Measurements from ENCODE around the gene MTMR3.
A peak's percentile ranks its signal among the peaks of the same experiment; 100 is the strongest.

Gene MTMR3

GRCh38 chr22:30008401-30008800 lies 125.4 kb downstream of the MTMR3 start:
- no peak overlapping the region for H3K27ac ChIP-seq
- no peaks in the 10 kb centered on the region for H3K9me3 ChIP-seq
- TF ChIP-seq CTCF (IDR thresholded peaks at IDR 0.05), result no peak
- peaks cover 0 to 5% of the 10 kb centered on the region in 2 experiments for H3K4me1 ChIP-seq (ENCODE audit: control insufficient read depth in 1 of 2, insufficient read depth in 1 of 2, low read depth in 1 of 2, low read length in 1 of 2)
- H3K36me3 ChIP-seq, result peaks cover 100% of the 10 kb centered on the region
- H3K27me3 ChIP-seq, result no peaks in the 10 kb centered on the region
- no peak overlapping the region for H3K4me3 ChIP-seq (ENCODE audit: low read depth in 1 of 2, low read length in 1 of 2)

- Histone ChIP-seq H3K27ac (no peak overlapping the region), H3K36me3 (peaks cover 100% of the 10 kb centered on the region)
Observed at GRCh38 chr22:30009478-30009877, 126.5 kb downstream of the MTMR3 start.

GRCh38 chr22:30010789-30011405 lies 127.9 kb downstream of the MTMR3 start:
- no peaks in the 10 kb centered on the region for H3K27me3 ChIP-seq
- H3K27ac ChIP-seq, result no peak overlapping the region
- TF ChIP-seq CTCF (IDR thresholded peaks at IDR 0.05), result no peak
- no peak overlapping the region for H3K4me3 ChIP-seq (ENCODE audit: low read depth in 1 of 2, low read length in 1 of 2)
- no peaks in the 10 kb centered on the region for H3K9me3 ChIP-seq
- peaks cover 100% of the 10 kb centered on the region for H3K36me3 ChIP-seq
- no peaks in the 10 kb centered on the region for H3K4me1 ChIP-seq (ENCODE audit: control insufficient read depth in 1 of 2, insufficient read depth in 1 of 2, low read depth in 1 of 2, low read length in 1 of 2)

More at GRCh38 chr22:30009478-30009877, 126.5 kb downstream of the MTMR3 start:
- Histone ChIP-seq H3K9me3 (no peaks in the 10 kb centered on the region), H3K27me3 (no peaks in the 10 kb centered on the region), H3K4me1 (ENCODE audit: control insufficient read depth in 1 of 2, insufficient read depth in 1 of 2, low read depth in 1 of 2, low read length in 1 of 2) (peaks cover 0 to 5% of the 10 kb centered on the region in 2 experiments), H3K4me3 (ENCODE audit: low read depth in 1 of 2, low read length in 1 of 2) (no peak overlapping the region)
- TF ChIP-seq CTCF (IDR thresholded peaks at IDR 0.05), result no peak

GRCh38 chr22:30013201-30013600 lies 130.2 kb downstream of the MTMR3 start:
- Histone ChIP-seq H3K27me3 (no peaks in the 10 kb centered on the region), H3K27ac (no peak overlapping the region), H3K36me3 (peaks cover 100% of the 10 kb centered on the region), H3K9me3 (no peaks in the 10 kb centered on the region), H3K4me1 (ENCODE audit: control insufficient read depth in 1 of 2, insufficient read depth in 1 of 2, low read depth in 1 of 2, low read length in 1 of 2) (no peaks in the 10 kb centered on the region), H3K4me3 (ENCODE audit: low read depth in 1 of 2, low read length in 1 of 2) (no peak overlapping the region)
- TF ChIP-seq CTCF (IDR thresholded peaks at IDR 0.05), result no peak

- TF ChIP-seq CTCF (IDR thresholded peaks at IDR 0.05), result no peak
- Histone ChIP-seq H3K4me1 (ENCODE audit: control insufficient read depth in 1 of 2, insufficient read depth in 1 of 2, low read depth in 1 of 2, low read length in 1 of 2) (no peaks in the 10 kb centered on the region), H3K36me3 (peaks cover 100% of the 10 kb centered on the region)
Observed at GRCh38 chr22:30014244-30014643, 131.3 kb downstream of the MTMR3 start.

More at GRCh38 chr22:30014244-30014643, 131.3 kb downstream of the MTMR3 start:
- no peak overlapping the region for H3K4me3 ChIP-seq (ENCODE audit: low read depth in 1 of 2, low read length in 1 of 2)
- H3K27ac ChIP-seq, result peak overlapping the region; percentile 44
- no peaks in the 10 kb centered on the region for H3K9me3 ChIP-seq
- H3K27me3 ChIP-seq, result no peaks in the 10 kb centered on the region
